HepG2 (cell line): ENCODE data around the gene MINDY1. TPM values are rescaled to one million over a fixed set of nuclear protein-coding genes. Genes with fewer than 3 reads are reported as not detected.

Experiments
- AGO1 ChIP-seq: fragments of 200-400 bp; formaldehyde crosslinking; IDR thresholded peaks from 2 replicates; pipeline ENCODE4 v1.6.1; 2017; ENCODE audit warnings: mild to moderate bottlenecking, low read depth, low read length, moderate library complexity; ENCODE audit not compliant: poor library complexity, severe bottlenecking
- ATF7-NPFF ChIP-seq: sonication (generic); formaldehyde crosslinking; IDR thresholded peaks from 2 replicates; pipeline ENCODE4 v1.8.1; 2023; ENCODE audit warnings: mild to moderate bottlenecking, low read depth, missing genetic modification reagents, moderate library complexity
- CENPT ChIP-seq: sonication (generic); formaldehyde crosslinking; IDR thresholded peaks from 2 replicates; pipeline ENCODE4 v1.8.0; 2022; ENCODE audit warnings: low read depth, mild to moderate bottlenecking, moderate library complexity, missing genetic modification reagents
- NCOR1 ChIP-seq: fragments of 200-600 bp; sonication (generic); IDR thresholded peaks from 2 replicates; pipeline ENCODE4 v1.7.0; 2017; ENCODE audit warnings: antibody characterized with exemption, low read length, borderline replicate concordance
- NR2F6 ChIP-seq, 2 experiments: IDR thresholded peaks; 2 replicates each; pipeline ENCODE4 v1.6.1; 2016; ENCODE audit warnings: antibody characterized with exemption in 1 of 2, mild to moderate bottlenecking in 1 of 2
- PAX8 ChIP-seq: sonication (generic); formaldehyde crosslinking; IDR thresholded peaks from 2 replicates; pipeline ENCODE4 v1.8.0; 2022; ENCODE audit warnings: mild to moderate bottlenecking, missing genetic modification reagents, borderline replicate concordance
- TARDBP ChIP-seq: sonication (generic); formaldehyde crosslinking; IDR thresholded peaks from 2 replicates; pipeline ENCODE4 v1.8.0; 2022; ENCODE audit warnings: mild to moderate bottlenecking, missing genetic modification reagents
- TBP ChIP-seq: sonication (generic); formaldehyde crosslinking; IDR thresholded peaks from 2 replicates; pipeline ENCODE4 v1.5.0; 2020; ENCODE audit warnings: missing genetic modification reagents
- ZEB1 ChIP-seq: IDR thresholded peaks from 2 replicates; pipeline ENCODE4 v1.6.1; 2012; ENCODE audit warnings: mild to moderate bottlenecking, low read depth, inconsistent platforms; ENCODE audit not compliant: insufficient replicate concordance
- ZFP90 ChIP-seq: sonication (generic); formaldehyde crosslinking; IDR thresholded peaks from 2 replicates; pipeline ENCODE4 v1.8.0; 2022; ENCODE audit warnings: missing genetic modification reagents, mild to moderate bottlenecking, inconsistent platforms, borderline replicate concordance
- ZNF792 ChIP-seq: IDR thresholded peaks from 2 replicates; pipeline ENCODE4 v1.6.1; 2016
- ZNF816 ChIP-seq: sonication (generic); formaldehyde crosslinking; IDR thresholded peaks from 2 replicates; pipeline ENCODE4 v1.8.0; 2022; ENCODE audit warnings: missing genetic modification reagents, mild to moderate bottlenecking, borderline replicate concordance
- polyA plus RNA-seq, 8 experiments: library from polyadenylated mRNA; depleted of rRNA in 3 of 8; stranded (reverse) in 7 of 8; unstranded in 1 of 8; fragments of >200 nt; fragmentation: Illumina TruSeq in 4 of 8; extraction: Trizol in 4 of 8; gene quantifications; 2 replicates each; pipeline versions ENCODE4 v1.2.1 to v1.2.3, GENCODE V29; 2011 to 2016; ENCODE audit warnings: low read depth in 4 of 8, missing spikeins in 1 of 8, mixed read lengths in 1 of 8; ENCODE audit not compliant: insufficient read depth in 1 of 8
- total RNA-seq, 5 experiments: library from RNA; depleted of rRNA; stranded (reverse); fragments of >200 nt; fragmentation: Illumina TruSeq; extraction: Trizol; gene quantifications; 2 replicates each; pipeline ENCODE4 v1.2.3, GENCODE V29; 2016; ENCODE audit warnings: low read depth in 1 of 5
- TF ChIP-seq, protein P1 (sequence below): sonication (generic); formaldehyde crosslinking; IDR thresholded peaks from 2 replicates; pipeline ENCODE4 v1.4.0; 2020; ENCODE audit warnings: missing genetic modification reagents
- TF ChIP-seq, protein P2 (sequence below): sonication (generic); formaldehyde crosslinking; IDR thresholded peaks from 2 replicates; pipeline ENCODE4 v1.4.0; 2020; ENCODE audit warnings: missing genetic modification reagents
- TF ChIP-seq, protein P3 (sequence below): IDR thresholded peaks from 2 replicates; pipeline ENCODE4 v1.6.1; 2016; ENCODE audit warnings: control low read depth
- TF ChIP-seq, protein P4 (sequence below): sonication (generic); formaldehyde crosslinking; IDR thresholded peaks from 2 replicates; pipeline ENCODE4 v1.5.0; 2020; ENCODE audit warnings: mild to moderate bottlenecking, missing genetic modification reagents, borderline replicate concordance
- TF ChIP-seq, protein P5 (sequence below): sonication (generic); formaldehyde crosslinking; IDR thresholded peaks from 2 replicates; pipeline ENCODE4 v1.8.0; 2022; ENCODE audit warnings: missing genetic modification reagents, mild to moderate bottlenecking, borderline replicate concordance
- TF ChIP-seq, protein P6 (sequence below): sonication (generic); formaldehyde crosslinking; IDR thresholded peaks from 2 replicates; pipeline ENCODE4 v1.8.1; 2023; ENCODE audit warnings: missing genetic modification reagents, inconsistent platforms, borderline replicate concordance

MINDY1 gene
- total and polyA plus RNA-seq, 2 of the 13 experiments (the other 11 are each of a cell fraction or from before 2014, with no cell fraction given): 11.1 to 15.0 TPM

DNA sequence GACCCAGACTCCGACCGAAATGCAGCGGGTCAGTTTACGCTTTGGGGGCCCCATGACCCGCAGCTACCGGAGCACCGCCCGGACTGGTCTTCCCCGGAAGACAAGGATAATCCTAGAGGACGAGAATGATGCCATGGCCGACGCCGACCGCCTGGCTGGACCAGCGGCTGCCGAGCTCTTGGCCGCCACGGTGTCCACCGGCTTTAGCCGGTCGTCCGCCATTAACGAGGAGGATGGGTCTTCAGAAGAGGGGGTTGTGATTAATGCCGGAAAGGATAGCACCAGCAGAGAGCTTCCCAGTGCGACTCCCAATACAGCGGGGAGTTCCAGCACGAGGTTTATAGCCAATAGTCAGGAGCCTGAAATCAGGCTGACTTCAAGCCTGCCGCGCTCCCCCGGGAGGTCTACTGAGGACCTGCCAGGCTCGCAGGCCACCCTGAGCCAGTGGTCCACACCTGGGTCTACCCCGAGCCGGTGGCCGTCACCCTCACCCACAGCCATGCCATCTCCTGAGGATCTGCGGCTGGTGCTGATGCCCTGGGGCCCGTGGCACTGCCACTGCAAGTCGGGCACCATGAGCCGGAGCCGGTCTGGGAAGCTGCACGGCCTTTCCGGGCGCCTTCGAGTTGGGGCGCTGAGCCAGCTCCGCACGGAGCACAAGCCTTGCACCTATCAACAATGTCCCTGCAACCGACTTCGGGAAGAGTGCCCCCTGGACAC is 41.4 kb upstream of the MINDY1 start (continued):
- TF ChIP-seq ZNF816 (CRISPR knock-in tag): no peak
- TF ChIP-seq, protein P1, sequence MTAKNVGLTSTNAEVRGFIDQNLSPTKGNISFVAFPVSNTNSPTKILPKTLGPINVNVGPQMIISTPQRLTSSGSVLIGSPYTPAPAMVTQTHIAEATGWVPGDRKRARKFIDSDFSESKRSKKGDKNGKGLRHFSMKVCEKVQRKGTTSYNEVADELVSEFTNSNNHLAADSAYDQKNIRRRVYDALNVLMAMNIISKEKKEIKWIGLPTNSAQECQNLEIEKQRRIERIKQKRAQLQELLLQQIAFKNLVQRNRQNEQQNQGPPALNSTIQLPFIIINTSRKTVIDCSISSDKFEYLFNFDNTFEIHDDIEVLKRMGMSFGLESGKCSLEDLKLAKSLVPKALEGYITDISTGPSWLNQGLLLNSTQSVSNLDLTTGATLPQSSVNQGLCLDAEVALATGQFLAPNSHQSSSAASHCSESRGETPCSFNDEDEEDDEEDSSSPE: peak; percentile 11; the same call in 1 of the 2 replicates
- TF ChIP-seq ATF7-NPFF (CRISPR knock-in tag): peak; percentile 35; the same call in 1 of the 2 replicates
- TF ChIP-seq, protein P2, sequence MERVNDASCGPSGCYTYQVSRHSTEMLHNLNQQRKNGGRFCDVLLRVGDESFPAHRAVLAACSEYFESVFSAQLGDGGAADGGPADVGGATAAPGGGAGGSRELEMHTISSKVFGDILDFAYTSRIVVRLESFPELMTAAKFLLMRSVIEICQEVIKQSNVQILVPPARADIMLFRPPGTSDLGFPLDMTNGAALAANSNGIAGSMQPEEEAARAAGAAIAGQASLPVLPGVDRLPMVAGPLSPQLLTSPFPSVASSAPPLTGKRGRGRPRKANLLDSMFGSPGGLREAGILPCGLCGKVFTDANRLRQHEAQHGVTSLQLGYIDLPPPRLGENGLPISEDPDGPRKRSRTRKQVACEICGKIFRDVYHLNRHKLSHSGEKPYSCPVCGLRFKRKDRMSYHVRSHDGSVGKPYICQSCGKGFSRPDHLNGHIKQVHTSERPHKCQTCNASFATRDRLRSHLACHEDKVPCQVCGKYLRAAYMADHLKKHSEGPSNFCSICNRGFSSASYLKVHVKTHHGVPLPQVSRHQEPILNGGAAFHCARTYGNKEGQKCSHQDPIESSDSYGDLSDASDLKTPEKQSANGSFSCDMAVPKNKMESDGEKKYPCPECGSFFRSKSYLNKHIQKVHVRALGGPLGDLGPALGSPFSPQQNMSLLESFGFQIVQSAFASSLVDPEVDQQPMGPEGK: 0 out of 2 replicates have a peak, but pooled peaks have one; percentile 30
- peak; percentile 18; the same call in 1 of the 2 replicates for TF ChIP-seq TARDBP
- peak; percentile 40; the same call in 1 of the 2 replicates for TF ChIP-seq ZFP90 (CRISPR knock-in tag)
- TF ChIP-seq, protein P3, sequence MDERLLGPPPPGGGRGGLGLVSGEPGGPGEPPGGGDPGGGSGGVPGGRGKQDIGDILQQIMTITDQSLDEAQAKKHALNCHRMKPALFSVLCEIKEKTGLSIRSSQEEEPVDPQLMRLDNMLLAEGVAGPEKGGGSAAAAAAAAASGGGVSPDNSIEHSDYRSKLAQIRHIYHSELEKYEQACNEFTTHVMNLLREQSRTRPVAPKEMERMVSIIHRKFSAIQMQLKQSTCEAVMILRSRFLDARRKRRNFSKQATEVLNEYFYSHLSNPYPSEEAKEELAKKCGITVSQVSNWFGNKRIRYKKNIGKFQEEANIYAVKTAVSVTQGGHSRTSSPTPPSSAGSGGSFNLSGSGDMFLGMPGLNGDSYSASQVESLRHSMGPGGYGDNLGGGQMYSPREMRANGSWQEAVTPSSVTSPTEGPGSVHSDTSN (CRISPR knock-in tag): no peak
- TF ChIP-seq CENPT (CRISPR knock-in tag): 0 out of 2 replicates have a peak, but pooled peaks have one; percentile 69
- TF ChIP-seq, protein P4, sequence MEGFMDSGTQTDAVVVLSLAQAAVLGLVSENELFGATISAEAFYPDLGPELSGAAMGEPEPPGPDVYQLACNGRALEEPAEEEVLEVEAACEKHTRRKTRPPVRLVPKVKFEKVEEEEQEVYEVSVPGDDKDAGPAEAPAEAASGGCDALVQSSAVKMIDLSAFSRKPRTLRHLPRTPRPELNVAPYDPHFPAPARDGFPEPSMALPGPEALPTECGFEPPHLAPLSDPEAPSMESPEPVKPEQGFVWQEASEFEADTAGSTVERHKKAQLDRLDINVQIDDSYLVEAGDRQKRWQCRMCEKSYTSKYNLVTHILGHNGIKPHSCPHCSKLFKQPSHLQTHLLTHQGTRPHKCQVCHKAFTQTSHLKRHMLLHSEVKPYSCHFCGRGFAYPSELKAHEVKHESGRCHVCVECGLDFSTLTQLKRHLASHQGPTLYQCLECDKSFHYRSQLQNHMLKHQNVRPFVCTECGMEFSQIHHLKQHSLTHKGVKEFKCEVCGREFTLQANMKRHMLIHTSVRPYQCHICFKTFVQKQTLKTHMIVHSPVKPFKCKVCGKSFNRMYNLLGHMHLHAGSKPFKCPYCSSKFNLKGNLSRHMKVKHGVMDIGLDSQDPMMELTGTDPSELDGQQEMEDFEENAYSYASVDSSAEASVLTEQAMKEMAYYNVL (CRISPR knock-in tag): peak; percentile 68; the same call in 1 of the 2 replicates
- TF ChIP-seq, protein P5, sequence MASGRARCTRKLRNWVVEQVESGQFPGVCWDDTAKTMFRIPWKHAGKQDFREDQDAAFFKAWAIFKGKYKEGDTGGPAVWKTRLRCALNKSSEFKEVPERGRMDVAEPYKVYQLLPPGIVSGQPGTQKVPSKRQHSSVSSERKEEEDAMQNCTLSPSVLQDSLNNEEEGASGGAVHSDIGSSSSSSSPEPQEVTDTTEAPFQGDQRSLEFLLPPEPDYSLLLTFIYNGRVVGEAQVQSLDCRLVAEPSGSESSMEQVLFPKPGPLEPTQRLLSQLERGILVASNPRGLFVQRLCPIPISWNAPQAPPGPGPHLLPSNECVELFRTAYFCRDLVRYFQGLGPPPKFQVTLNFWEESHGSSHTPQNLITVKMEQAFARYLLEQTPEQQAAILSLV (CRISPR knock-in tag): 0 out of 2 replicates have a peak, but pooled peaks have one; percentile 9
- peak; percentile 70; the same call in 1 of the 2 replicates for TF ChIP-seq PAX8 (CRISPR knock-in tag)
- TF ChIP-seq NR2F6 (IDR thresholded peaks at IDR 0.05): no peak
- 0 out of 2 replicates have a peak, but pooled peaks have one; percentile 15 for TF ChIP-seq NR2F6 (CRISPR knock-in tag; IDR thresholded peaks at IDR 0.05)
- TF ChIP-seq AGO1: peak; percentile 74
- TF ChIP-seq ZEB1: no peak
- TF ChIP-seq, protein P6, sequence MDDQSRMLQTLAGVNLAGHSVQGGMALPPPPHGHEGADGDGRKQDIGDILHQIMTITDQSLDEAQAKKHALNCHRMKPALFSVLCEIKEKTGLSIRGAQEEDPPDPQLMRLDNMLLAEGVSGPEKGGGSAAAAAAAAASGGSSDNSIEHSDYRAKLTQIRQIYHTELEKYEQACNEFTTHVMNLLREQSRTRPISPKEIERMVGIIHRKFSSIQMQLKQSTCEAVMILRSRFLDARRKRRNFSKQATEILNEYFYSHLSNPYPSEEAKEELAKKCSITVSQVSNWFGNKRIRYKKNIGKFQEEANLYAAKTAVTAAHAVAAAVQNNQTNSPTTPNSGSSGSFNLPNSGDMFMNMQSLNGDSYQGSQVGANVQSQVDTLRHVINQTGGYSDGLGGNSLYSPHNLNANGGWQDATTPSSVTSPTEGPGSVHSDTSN (CRISPR knock-in tag): peak; percentile 49; the same call in 1 of the 2 replicates
- TF ChIP-seq ZNF792 (CRISPR knock-in tag): 0 out of 2 replicates have a peak, but pooled peaks have one; percentile 45
- no peak for TF ChIP-seq TBP (CRISPR knock-in tag)
- TF ChIP-seq NCOR1: no peak
